ENCODE results near the gene RAB43.
"Not testable (repeated sequence)": the region's sequence is repeated elsewhere in the genome, so short reads cannot be mapped to it uniquely, and the experiment has no call there.

RAB43 gene

GRCh38 chr3:129121792-129122411 lies at the start of gene RAB43:
Gene RAB43, minus strand, starts transcription at chr3:129121804. Its CDS starts 315 bp downstream, at chr3:129121489.
- in situ Hi-C loops (cut with HindIII; ENCODE audit: low pct_unique_long_range_greater_than_20kb, low sequenced_read_pairs): no loop called here
- peak; percentile 86 to 91 for DNase-seq (ENCODE audit: low read depth in 1 of 2, low spot score in 1 of 2)
- TF ChIP-seq JUND (IDR thresholded peaks at IDR 0.05; ENCODE audit: low read depth): no peak

GRCh38 chr3:129166579-129167332 lies 45.2 kb upstream of the RAB43 start:
- TF ChIP-seq JUND (IDR thresholded peaks at IDR 0.05; ENCODE audit: low read depth): no peak
- DNase-seq (ENCODE audit: low read depth in 1 of 2, low spot score in 1 of 2): no peak
- in situ Hi-C loops (cut with HindIII; ENCODE audit: low pct_unique_long_range_greater_than_20kb, low sequenced_read_pairs): no loop called here

GRCh38 chr3:129165594-129165993 lies 44.0 kb upstream of the RAB43 start:
- in situ Hi-C loops (cut with HindIII; ENCODE audit: low pct_unique_long_range_greater_than_20kb, low sequenced_read_pairs); DNase-seq (ENCODE audit: low read depth in 1 of 2, low spot score in 1 of 2): not testable (repeated sequence)

- in situ Hi-C loops (cut with HindIII; ENCODE audit: low pct_unique_long_range_greater_than_20kb, low sequenced_read_pairs): no loop called here
- DNase-seq (ENCODE audit: low read depth in 1 of 2, low spot score in 1 of 2): no peak
- no peak for TF ChIP-seq JUND (IDR thresholded peaks at IDR 0.05; ENCODE audit: low read depth)
These were observed 42.9 kb upstream of the RAB43 start for GRCh38 chr3:129164500-129164899.

- no peak for TF ChIP-seq JUND (IDR thresholded peaks at IDR 0.05; ENCODE audit: low read depth)
- in situ Hi-C loops (cut with HindIII; ENCODE audit: low pct_unique_long_range_greater_than_20kb, low sequenced_read_pairs): no loop called here
- DNase-seq (ENCODE audit: low read depth in 1 of 2, low spot score in 1 of 2): peak in 1 of 2 experiments; percentile 2
These were observed 41.4 kb upstream of the RAB43 start for GRCh38 chr3:129162729-129163579.

- DNase-seq (ENCODE audit: low read depth in 1 of 2, low spot score in 1 of 2): no peak
- in situ Hi-C loops (cut with HindIII; ENCODE audit: low pct_unique_long_range_greater_than_20kb, low sequenced_read_pairs): no loop called here
- TF ChIP-seq JUND (IDR thresholded peaks at IDR 0.05; ENCODE audit: low read depth): no peak
These were observed 40.3 kb upstream of the RAB43 start for GRCh38 chr3:129161860-129162271.

GRCh38 chr3:129160891-129161859 lies 39.6 kb upstream of the RAB43 start, which contains the start of gene ISY1:
Gene ISY1, minus strand, starts transcription at chr3:129161063. Its CDS starts 88 bp downstream, at chr3:129160975.
- no peak for TF ChIP-seq JUND (IDR thresholded peaks at IDR 0.05; ENCODE audit: low read depth)
- in situ Hi-C loops (cut with HindIII; ENCODE audit: low pct_unique_long_range_greater_than_20kb, low sequenced_read_pairs): no loop called here
- peak; percentile 88 to 98 for DNase-seq (ENCODE audit: low read depth in 1 of 2, low spot score in 1 of 2)

GRCh38 chr3:129144786-129145185 lies 23.2 kb upstream of the RAB43 start:
- DNase-seq (ENCODE audit: low read depth in 1 of 2, low spot score in 1 of 2): no peak
- TF ChIP-seq JUND (IDR thresholded peaks at IDR 0.05; ENCODE audit: low read depth): no peak
- in situ Hi-C loops (cut with HindIII; ENCODE audit: low pct_unique_long_range_greater_than_20kb, low sequenced_read_pairs): no loop called here

- in situ Hi-C loops (cut with HindIII; ENCODE audit: low pct_unique_long_range_greater_than_20kb, low sequenced_read_pairs); DNase-seq (ENCODE audit: low read depth in 1 of 2, low spot score in 1 of 2): not testable (repeated sequence)
These were observed 19.4 kb upstream of the RAB43 start for GRCh38 chr3:129141011-129141410.

GRCh38 chr3:129139911-129140310 lies 18.3 kb upstream of the RAB43 start:
- DNase-seq (ENCODE audit: low read depth in 1 of 2, low spot score in 1 of 2): no peak
- in situ Hi-C loops (cut with HindIII; ENCODE audit: low pct_unique_long_range_greater_than_20kb, low sequenced_read_pairs): no loop called here
- no peak for TF ChIP-seq JUND (IDR thresholded peaks at IDR 0.05; ENCODE audit: low read depth)

- in situ Hi-C loops (cut with HindIII; ENCODE audit: low pct_unique_long_range_greater_than_20kb, low sequenced_read_pairs): not testable (repeated sequence)
These were observed 14.7 kb upstream of the RAB43 start for GRCh38 chr3:129136275-129136674.

More at GRCh38 chr3:129136275-129136674, 14.7 kb upstream of the RAB43 start:
- DNase-seq (ENCODE audit: low read depth in 1 of 2, low spot score in 1 of 2): not testable (repeated sequence)
